Prostate gland (tissue), 2 donors: ENCODE data around the gene CELA2A.

Experiments
- POLR2AphosphoS5 ChIP-seq: sonication (generic); formaldehyde crosslinking; IDR thresholded peaks from one replicate; pipeline ENCODE4 v1.6.1; 2017; ENCODE audit warnings: antibody characterized with exemption
- TF ChIP-seq, protein P1 (sequence below), 4 experiments: fragments of 200-600 bp in 2 of 4; fragments of 450-650 bp in 2 of 4; sonication (generic) in 2 of 4; IDR thresholded peaks; 1 replicate in 3 of 4; 2 replicates in 1 of 4; pipeline ENCODE4 v1.5.1; 2016 to 2019; ENCODE audit warnings: antibody characterized with exemption in 4 of 4, mild to moderate bottlenecking in 2 of 4, moderate library complexity in 2 of 4

DNA sequence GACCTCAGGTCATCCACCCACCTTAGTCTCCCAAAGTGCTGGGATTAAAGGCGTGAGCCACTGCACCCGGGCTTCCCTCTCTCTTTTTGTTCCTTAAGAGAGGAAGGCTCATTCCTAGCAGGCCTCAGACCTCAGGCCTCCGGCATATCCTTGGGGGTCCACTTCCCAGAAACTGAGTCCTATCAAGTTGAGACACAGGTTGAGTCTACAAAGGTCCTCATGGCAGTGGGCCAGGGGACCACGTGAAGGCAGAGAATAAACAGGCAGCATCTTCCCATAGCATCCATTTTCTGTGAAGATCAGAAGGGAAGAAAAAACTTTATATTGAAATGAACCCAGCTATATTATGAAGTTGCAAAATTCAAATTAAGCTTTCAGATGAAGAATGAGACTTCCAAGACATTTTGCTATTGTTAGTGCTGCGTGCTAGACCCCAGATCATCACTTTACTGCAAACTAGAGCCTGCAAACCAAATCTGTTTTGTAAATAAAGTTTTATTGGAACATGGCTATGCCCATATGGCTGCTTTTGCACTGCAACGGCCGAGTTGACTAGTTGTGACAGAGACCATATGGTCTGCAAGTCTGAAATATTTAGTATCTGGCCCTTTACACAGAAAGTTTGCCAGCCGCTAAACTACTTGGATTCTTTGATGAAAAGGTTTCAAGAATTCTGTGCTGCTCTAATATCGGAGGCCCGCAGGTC is 3.5 kb upstream of the CELA2A start:
- TF ChIP-seq, protein P1, sequence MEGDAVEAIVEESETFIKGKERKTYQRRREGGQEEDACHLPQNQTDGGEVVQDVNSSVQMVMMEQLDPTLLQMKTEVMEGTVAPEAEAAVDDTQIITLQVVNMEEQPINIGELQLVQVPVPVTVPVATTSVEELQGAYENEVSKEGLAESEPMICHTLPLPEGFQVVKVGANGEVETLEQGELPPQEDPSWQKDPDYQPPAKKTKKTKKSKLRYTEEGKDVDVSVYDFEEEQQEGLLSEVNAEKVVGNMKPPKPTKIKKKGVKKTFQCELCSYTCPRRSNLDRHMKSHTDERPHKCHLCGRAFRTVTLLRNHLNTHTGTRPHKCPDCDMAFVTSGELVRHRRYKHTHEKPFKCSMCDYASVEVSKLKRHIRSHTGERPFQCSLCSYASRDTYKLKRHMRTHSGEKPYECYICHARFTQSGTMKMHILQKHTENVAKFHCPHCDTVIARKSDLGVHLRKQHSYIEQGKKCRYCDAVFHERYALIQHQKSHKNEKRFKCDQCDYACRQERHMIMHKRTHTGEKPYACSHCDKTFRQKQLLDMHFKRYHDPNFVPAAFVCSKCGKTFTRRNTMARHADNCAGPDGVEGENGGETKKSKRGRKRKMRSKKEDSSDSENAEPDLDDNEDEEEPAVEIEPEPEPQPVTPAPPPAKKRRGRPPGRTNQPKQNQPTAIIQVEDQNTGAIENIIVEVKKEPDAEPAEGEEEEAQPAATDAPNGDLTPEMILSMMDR (IDR thresholded peaks at IDR 0.05), result no peak
- no peak for TF ChIP-seq POLR2AphosphoS5
